Glomerular visceral epithelial cell (primary cell): ENCODE measurements around the gene KRT86.
"Not testable (repeated sequence)": the region's sequence is repeated elsewhere in the genome, so short reads cannot be mapped to it uniquely, and the experiment has no call there.

ENCODE experiments used
- DNase-seq: peaks from one replicate; pipeline ENCODE4 v3.0.0-alpha.2; 2016; ENCODE audit errors: extremely low spot score

Gene KRT86

DNA sequence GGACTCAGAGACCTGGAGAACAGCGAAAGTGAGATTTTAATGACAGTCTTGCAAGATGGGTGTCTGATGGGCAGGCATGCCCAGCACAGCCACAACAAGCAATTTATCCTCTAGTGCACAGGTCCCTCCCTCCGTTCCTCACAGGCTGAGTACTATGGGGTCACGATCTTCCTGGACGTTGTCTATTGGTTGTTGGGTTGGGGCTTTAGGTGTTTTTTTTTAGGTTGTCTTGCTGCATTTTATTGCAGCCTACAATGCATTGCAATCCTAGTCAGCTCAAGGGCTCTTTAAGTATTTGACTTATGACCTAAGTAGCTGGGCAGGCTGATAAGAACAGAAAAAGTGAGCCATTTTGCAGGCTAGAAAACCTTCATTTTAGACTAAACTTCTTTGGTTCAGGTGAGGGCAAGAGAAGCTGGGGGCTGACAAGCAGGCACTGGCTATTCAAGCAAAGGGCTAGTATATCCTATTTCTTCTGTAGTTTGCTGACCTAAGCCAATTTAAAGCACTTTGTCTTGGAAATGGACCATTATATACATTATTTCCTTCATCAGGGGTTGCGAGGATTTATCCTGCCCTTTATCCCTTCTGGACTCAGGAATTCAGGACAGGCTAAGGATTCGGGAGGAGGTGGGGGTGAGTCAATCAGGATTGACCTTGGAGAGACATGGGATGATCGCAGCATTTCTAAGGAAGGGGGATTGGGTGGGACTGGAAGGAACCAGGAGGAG is 35.4 kb upstream of the KRT86 start:
- DNase-seq: no peak

DNA sequence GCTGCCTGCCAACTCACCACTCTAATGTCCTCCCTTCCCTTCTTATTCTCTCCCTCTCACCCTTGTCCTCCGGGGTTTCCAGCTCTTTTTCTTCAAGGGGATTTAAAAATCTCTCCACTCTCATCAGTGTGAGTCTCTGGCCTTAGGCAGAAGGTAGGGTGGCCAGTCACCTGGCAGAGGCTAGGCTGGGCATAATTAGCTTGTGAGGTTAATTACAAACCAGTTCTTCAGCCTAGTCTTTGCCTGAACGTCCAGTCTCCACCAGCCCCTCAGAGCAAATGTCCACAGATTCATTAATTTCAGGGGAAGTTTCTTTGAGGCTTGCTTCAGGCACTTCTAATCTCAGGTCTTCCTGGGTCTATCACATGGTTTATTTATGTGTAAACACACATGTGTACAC is 34.7 kb upstream of the KRT86 start:
- no peak for DNase-seq

DNA sequence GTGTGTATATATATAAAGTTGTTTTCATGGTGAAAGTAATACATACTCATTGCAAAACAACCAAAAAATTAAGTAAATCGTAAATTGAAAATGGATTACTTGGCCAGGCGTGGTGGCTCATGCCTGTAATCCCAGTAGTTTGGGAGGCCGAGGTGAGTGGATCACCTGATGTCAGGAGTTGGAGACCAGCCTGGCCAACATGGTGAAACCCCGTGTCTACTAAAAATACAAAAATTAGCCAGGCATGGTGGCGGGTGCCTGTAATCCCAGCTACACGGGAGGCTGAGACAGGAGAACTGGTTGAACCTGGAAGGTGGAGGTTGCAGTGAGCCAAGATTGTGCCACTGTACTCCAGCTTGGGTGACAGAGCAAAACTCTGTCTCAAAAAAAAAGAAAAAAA is 34.2 kb upstream of the KRT86 start:
- DNase-seq: not testable (repeated sequence)

DNA sequence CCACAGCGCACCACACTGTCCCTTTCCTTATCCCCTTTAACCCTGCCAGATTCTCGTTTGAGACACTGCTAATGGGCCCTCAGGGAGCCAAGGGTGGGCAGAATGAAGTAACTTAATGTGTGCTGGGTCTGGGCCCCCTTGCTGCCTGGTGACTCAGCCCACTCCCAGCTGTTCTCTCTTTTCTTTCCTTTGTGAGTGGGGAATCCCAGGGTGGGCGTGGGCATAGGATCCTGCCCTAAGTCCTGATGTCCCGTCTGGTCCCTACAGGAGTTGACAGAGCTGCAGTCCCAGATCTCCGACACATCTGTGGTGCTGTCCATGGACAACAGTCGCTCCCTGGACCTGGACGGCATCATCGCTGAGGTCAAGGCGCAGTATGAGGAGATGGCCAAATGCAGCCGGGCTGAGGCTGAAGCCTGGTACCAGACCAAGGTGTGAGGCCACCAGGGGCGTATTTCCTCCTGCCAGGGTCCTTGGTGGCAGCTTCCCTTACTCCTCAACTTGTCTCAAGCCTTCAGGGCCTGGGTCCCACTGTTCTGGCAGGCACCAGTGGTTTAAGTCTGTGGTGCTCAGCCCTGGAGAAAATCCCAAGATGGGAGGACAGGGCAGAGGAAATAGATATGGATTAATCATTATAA is 33.1 kb upstream of the KRT86 start:
- DNase-seq: no peak

DNA sequence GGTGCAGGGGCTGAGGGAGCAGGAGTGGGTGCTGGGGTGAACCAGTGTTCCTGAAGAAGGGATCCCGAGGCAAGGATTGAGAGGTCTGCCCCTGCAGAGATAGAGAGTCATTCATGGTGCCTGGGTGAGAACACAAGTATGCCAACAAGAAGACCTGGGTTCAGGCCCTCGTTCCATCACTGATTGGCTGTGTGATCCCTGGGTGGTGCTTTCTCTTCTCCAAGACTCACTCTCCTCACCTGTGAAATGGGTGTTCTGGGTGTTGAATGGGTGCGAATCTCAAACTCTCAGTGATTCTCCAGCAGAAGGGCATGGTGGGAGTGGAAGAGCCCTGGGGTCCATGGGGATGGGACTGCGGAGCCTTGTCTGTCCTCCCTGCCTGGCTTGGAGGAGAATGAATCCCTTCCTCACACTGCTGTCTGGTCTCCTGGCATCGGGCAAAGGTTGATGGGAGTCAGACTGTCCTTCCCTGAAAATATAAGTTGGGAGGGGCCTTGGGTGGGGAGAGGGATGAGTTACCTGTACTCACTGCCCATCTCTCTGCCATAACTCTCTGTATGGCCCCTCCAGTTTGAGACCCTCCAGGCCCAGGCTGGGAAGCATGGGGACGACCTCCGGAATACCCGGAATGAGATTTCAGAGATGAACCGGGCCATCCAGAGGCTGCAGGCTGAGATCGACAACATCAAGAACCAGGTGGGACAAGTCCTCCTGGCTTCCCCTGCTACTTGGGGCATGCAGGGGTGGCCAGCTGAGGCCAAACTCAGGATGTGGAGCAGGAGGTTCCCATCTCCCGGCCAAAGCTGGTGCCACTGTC is 31.8 kb upstream of the KRT86 start:
- DNase-seq: no peak

DNA sequence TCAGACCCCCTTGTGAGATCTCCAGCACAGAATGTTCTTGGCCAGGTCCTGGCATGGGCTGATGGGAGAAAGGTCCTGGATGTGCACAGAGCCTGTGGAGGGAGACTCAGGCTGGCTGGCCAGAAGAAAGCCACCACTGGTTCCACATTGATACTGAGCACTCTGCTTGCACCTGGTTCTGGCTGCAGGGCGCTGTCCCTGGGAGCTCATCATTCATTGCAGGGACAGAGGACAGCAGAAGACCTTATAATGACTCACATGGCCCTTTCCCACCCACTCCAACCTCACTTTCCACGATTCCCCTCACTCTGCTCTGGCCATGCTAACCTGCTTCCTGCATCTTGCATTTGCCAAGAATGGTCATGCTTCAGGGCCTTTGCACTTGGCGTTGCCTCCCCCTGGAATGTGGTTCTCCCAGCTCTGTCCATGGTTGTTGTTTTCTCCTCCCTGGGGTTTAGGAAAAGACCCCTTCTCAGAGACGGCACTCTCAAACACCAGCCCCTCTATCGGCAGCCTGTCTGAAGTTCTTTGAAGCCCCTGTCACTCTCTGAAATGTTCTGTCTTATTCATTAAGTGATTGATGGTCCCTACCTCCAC is 31.1 kb upstream of the KRT86 start:
- DNase-seq: peak; percentile 86

DNA sequence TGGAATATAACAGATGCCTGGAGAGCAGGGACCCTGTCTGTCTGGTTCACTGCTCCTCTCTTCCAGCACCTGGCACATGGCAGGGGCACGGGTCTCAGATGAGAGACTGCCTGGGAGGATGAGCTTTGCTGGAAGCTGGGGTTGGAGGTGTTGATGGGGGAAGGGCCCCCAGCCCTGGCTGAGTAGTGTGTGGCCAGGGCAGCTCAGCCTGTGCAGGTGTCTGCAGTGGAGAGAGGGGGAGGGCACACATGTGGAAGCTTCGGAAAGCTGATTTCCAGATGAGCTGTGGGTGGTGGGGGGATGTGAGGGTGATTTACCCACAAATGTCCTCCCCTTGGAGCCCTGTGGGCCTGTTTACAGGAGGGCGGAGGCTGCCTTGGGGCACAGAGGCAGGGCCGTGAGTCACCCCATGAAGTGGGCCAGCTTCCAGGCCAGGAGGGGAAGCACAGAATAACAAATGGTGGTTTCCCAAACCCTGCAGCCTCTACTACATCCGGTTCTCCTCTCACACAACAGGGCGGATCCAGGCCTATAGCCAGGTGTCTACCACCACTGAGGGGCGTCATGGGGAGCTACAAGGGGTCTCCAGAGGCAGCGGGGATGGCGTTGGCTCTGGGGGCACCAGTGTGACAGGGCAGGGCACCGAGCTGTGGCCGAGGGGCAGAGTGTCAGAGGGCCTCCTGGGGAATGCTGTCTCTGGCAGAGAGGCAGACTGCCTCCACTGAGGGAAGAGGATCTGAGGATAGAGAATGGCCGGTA is 30.4 kb upstream of the KRT86 start:
- DNase-seq: peak; percentile 97

DNA sequence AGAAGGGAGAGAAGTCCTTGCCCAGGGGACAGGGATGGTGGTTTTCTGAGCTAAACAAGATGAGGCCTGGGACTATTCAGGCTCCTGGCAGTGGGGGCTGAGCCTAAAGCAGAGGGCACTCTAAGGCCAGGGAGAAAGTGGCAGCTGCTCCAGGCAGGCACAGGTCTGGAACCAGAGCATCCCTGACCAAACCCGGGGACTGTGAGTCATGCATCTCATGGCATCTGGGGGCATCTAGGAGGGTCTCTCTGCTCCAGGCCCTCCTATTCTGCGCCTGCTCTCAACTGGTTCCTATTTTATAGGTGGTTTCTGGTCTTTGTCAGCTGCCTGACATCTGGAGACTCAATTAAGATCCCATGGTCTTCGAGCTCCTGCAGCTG is 29.8 kb upstream of the KRT86 start:
- DNase-seq: no peak

DNA sequence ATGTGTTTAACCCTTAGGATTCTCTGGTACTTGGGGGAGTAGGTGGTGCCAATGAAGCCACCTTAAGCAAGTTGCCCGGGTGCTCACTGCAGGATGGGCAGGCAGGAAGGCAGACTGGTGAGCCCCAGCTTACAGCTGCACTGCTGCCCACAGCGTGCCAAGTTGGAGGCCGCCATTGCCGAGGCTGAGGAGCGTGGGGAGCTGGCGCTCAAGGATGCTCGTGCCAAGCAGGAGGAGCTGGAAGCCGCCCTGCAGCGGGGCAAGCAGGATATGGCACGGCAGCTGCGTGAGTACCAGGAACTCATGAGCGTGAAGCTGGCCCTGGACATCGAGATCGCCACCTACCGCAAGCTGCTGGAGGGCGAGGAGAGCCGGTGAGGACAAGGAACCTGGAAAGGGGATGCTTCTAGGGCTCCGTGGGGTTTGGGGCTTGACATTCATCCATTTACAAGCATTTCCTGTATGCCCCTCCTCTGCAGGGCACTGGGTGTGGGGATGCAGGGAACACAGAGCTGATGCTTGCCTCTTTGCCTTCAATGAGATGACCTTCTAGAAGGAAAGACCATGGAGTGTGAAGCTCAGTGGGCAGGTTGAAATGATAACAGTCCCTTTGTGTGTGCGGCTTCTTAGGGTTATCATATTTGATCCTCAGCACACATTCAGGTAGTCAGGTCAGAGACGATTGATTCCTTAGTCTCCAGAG is 29.0 kb upstream of the KRT86 start:
- no peak for DNase-seq

DNA sequence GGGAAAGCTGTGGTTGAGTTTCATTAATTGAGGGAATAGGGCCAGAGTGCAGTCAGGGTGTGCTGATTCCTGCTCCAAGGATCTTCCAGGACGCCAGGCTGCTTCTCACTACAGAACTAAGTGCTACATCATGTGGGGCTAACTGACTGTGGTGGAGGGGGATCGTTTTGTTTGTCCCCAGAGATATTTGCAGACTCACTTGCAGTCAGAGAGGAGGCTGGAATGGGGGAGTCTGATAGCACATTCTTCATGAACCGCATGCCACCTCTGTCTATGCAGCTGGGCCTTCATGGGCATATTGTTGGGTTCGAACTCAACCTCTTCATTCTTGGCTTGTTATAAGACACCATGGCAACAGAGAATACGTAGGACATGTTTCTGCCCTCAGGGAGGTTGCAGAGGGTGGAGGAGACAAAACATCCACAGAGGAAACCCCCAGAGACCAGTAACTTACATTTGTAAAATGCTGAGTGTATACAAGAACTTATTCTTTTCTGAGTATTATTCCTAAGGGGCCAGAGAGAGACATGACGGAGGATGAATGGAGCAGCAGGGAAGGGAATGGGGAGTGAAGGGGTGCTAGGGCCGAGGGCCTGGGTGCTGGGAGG is 28.4 kb upstream of the KRT86 start:
- DNase-seq: no peak

DNA sequence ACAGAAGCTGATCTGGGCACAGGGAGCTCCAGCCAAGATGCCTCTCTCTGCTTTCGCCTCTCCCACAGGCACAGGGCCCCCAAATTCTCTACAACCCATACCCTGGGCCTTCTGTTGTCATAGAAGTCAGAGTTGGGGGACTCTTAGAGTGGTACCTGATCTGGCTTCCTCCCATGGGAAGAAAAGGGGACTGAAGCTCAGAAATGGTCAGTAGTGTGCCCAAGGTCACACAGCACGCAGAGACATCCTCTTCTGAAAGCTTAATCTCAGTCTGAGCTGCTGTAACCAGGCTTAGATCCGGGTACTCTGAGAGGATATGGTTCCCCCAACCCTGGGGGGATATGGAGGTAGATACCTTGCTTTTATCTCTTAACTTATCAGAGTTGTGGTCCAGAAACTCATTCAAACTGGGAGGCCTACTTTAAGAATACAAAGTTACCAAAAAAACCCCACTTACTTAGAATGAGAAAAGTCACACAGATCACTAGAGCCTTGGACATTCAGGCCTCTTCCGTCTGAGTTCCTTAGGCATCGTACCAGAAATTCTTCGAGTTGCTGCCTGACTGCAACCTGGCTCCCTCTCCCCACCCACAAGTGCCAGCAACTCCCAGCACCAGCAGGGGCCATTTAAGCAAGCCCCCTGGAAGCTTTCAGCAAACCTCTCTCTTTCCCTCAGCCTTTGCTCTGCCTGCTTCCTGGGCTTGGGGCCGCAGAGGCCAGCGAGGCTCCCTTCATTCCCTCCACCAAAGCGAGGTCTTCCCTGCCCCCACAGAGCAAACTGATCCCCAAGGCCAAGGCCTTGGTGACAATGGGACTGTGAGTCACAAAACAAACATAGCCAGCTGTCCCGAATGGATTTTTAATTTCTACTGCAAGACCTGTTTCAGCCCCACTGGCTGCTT is 27.5 kb upstream of the KRT86 start:
- no peak for DNase-seq

DNA sequence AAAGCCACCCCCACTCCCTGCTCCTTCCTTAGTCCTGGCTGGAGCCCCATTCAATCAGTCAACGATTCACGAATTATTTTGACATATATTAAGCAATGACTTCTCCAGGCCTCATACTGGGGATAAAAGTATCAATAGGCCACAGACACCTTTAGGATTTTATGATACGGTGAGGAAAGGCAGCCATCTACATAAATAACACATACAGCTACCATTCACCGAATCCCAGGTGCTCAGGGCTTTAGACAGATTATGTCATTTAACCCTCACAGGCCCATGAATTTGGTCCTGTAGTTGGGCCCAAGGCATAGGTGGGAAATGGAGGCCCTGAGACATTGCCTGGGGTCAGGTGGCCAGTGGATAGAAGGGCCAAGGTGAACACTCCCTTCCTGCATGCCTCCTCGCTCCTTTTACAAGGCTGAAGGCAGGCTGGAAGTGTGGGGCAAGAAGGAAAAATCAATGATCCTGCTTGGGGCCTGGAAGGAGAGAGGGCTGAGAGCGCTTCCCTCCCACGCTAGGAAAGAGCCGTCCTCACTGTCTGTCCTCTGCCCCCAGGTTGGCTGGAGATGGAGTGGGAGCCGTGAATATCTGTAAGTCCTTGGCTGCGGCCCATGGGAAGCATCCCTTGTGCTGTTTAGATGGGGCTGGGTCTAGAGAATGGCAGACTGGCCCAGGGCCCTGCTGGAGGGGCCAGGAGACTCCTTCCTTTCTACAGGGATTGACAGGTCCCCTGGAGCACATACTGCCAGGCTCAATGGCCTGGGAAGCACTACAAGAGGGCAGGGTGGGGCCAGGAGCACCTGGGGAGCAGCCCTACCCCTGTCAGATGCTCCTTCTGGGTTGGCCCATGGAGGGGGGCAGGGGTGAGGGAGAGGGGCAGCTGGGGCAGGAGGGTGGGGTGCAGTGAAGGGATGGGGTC is 26.6 kb upstream of the KRT86 start:
- DNase-seq: no peak

DNA sequence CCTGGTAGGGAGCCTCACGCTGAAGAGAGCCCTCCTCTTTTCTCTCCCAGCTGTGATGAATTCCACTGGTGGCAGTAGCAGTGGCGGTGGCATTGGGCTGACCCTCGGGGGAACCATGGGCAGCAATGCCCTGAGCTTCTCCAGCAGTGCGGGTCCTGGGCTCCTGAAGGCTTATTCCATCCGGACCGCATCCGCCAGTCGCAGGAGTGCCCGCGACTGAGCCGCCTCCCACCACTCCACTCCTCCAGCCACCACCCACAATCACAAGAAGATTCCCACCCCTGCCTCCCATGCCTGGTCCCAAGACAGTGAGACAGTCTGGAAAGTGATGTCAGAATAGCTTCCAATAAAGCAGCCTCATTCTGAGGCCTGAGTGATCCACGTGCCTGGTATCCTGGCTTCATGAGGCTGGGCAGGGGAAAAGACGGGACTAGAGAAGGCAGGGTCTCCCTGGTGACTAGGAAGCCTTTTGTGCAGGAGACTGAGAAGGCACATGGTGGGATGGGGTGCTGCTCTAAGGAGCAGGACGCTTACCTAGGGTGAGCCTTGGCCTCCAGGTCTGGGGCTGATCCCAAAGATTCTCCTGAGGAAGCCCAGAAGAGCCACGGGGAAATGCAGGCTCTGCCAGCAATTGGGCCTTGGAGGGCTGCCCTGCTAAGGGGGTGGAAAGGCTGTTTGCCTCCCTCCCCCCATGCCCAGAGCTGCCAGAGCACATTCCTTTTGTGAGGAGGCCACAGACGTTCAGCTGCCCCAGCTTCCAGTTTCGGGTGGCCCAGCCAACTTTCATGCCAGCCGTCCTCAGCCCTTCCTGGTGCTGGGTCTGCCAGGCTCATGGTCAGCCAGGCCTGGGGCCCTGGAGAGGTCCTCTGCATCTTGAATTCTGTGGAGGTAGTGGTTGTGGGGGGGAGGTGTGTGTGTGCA is 25.6 kb upstream of the KRT86 start:
- no peak for DNase-seq

DNA sequence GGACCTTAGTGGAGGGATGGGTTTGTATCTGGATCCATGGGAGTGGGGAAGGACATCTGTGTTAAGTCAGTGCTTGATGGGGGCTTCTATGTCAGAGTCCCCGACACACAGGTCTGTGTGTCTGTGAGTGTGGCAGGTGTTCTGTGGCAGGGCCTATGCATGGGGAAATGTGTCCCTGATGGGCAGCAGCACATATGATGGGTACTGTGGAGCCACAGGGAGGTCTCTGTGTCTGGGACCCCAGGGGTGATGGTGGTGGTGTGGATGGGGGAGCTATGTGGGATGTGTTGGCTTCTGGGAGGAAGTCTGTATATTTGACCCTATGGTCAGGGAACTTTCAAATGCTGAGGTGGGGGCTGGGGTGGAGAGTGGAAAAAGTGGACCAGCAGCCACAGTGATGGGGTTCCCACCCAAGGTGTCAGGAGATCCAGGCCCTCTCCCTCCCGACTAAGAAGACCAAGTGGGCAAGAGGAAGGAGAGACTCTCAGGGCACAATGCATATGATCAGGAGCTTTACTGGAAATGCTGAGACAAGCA is 24.9 kb upstream of the KRT86 start:
- no peak for DNase-seq

DNA sequence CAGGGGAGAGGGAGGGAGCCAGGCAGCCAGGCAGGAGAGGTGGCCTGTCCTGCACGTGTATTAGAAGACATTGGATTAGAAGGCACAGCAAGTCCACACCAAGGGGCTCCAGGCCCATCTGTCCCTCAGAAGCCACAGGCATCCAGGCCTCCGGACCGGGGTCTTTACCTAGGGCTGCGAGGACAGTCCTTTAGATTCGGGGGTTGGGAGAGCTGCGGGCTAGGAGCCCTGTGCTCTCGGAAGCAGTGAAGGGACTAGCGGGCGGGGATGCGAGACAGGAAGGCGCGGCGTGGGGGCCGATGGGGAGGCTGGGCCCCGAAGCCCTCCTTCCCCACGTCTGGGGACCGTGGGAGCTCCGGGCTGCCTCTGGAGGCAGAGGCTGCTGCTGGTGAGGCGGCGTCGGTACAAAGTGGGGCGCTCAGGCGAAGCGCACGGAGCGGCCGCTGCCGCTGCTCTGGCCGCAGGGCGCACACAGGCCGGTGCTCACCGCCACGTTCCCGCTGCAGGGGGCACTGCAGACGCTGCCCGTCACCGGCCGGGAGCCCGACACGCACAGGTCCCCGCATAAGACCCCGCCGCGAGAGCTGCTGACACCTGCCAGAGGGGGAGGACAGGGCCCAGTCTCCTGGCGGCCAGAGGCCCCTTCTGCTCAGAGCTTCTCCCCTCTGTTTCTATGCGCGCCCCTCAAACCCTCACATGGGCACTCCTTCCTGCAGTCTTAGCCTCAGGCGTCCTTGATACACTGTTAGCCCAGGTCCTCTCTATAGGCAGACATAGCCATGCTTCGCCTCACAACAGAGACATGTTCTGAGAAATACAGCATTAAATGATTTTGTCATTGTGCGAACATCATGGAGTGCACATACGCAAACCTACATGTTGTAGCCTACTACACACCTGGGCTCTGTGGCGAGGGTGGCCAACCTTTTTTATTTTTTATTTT is 24.1 kb upstream of the KRT86 start:
- no peak for DNase-seq
